ACHN (cell line): ENCODE results near the gene MYO1C.
"Not testable (repeated sequence)": the region's sequence is repeated elsewhere in the genome, so short reads cannot be mapped to it uniquely, and the experiment has no call there.

ENCODE experiments used
- DNase-seq: peaks from one replicate; pipeline ENCODE4 v3.0.0-alpha.2; 2015
- in situ Hi-C: cut with HindIII; loops from 2 replicates; pipeline ENCODE4 v1.10.0; 2017; ENCODE audit warnings: low sequenced_read_pairs, low pct_ligation_motif_present, low pct_unique_long_range_greater_than_20kb

The MYO1C gene

DNA sequence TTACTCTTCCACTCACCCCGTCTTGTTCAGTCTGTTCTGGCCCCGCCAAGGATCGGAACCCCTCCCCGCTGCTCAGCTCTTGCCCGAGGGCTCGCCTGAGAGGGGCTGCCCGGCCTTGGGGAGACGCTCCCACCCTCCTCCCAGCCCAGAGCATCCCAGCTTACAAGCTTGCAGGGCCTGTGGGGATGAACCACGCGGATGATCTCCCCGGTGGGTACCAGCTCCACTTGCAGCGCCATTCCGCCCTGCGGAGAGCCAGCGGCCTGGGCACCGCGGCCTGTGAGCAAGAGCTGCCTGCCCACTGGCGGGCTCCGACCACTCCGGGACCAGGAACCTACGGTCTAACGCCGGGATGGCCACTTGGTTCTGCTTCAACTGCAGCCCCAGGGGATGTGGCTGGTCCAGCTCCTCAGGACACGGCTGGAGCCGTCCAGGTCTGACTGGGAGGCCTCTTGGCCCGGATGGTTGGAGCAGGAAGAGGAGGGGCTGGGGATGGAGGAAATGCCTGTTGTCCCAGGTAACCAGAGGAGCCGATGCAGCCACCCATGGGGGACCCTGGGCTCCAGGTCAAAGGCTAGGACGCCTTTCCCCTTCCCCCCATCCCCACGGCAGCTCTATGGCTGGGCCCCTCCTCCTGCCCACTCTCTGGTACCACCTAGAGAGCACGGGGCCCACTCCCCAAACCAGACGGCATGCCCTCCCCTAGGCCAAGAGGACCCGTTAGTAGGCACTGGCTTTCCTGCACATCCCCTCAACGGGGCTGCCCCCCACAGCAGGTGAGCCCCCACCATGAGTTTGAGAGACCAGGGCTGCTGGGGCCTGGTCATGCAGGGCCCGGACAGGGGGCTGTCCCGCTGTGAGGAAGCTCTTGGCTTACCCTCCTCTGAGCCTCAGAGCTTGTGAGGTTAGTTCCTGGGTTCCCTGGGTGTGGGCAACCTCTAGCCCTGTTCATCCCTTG, at the start of gene MYO1C:
Gene MYO1C (minus strand): TSS at position 438 of the 958 bp plus-strand sequence. CDS start 199 bp downstream, at position 239.
- in situ Hi-C loops: no loop called here
- no peak for DNase-seq

DNA sequence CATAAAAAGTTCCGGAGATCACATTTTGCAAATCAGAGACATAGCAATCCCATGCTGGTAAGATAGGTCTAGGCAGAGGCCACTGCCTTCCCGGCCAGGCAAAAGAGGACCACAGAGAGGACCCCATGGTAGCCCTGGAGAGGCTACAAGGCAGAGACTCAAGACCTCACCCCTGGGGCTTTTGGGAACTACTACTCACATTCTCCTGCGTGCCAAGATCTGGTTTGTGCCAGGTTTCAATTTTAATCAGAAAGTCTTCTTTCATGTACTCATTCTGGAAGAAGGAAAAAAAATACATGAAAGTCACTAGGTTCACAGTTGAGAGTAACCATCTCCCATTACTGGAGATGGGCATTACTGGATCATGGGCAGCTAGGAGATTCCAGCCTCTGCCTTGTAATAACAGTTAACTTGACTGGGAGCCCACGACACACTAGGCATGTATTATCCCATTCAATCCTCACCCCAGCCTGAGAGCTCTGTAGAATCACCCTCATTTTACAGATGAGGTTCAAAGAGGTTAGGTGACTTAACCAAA, 49.0 kb upstream of the MYO1C start:
- in situ Hi-C loops: no loop called here
- no peak for DNase-seq

DNA sequence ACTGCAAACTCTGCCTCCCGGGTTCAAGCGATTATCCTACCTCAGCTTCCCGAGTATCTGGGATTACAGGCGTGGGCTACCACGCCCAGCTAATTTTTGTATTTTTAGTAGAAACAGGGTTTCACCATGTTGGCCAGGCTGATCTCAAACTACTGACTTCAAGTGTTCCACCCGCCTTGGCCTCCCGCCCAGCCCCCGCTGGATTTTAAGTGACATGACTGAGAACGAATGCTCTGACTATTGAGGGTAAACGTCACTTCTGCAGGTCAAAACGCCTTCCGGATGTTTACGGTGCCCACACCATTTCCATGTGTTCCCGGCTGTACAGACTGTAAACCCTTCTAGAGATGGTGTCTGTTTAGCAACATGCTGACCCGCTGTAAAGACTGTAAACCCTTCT, 47.3 kb upstream of the MYO1C start:
- in situ Hi-C loops: no loop called here

GRCh38 chr17:1535737-1536136, 43.3 kb upstream of the MYO1C start:
- no peak for DNase-seq
- in situ Hi-C loops: no loop called here

More for the DNA sequence above, 47.3 kb upstream of the MYO1C start:
- no peak for DNase-seq

DNA sequence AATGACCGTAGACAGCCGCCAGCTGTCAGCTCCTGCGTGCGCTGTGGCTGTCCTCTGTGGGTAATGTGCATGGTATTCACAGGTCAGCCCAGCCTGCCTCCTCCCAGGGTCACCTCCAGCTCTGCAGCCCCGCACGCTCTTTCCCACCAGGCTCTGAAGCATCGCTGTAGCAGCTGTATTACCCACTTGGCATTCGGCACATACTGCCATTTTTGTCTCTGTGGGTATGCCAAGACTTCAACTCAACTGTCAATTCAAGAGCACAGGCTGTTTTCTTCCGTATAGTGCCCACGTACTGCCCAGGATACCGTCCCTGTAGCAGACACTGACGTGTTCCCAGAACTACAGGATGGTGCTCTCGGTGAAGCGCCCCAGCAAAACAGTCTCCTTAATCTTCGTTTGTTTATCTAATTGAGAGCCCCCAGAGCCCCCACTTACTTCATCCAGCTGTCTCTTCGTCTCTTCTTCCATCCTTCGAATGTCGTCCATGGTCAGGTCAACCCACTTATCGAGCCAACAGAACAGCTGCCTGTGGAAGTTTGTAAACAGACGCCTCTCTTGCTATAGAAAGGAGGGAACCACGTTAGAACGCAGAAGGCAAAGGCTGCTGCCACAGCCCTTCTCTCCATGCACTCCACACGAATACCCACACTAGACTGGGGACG, 41.3 kb upstream of the MYO1C start:
- in situ Hi-C loops: no loop called here
- no peak for DNase-seq

DNA sequence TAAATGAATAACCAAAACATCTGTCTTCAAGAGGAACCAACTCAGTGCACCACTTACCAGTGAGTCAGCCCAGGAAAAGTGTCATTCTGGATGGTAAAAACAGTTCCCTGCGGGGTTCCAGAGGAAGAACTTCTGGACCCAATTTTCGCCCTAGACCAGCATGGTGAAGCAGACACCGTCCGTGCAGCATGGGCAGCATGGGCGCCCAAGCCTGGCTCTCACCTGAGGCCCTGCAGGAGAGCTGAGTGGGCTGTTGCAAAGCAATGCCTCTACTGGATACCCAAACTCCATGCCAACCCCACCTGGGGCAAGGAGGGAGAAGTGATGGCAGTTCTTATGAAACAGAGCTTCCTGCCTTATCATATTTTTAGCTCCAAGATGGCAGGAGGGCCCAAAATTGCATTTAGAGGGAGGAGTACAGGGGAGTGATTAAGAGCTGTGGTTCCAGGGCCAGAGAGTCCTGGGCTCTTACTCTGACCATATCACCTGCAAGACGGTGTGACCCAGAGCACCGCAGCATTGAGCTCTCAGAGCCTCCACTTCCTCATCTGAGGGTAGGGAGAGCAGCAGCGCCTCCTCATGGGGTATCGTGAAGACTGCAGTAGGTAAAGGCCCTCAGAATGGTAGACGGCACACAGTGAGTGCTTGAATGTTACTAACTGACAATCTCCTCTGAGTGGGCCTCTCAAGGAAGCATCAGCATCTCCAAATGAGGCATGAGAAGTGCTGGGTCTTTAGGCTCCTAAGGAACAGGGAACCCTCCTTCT, 40.5 kb upstream of the MYO1C start:
- in situ Hi-C loops: no loop called here
- DNase-seq: peak; percentile 36

GRCh38 chr17:1529863-1530262, 37.4 kb upstream of the MYO1C start:
- no peak for DNase-seq
- in situ Hi-C loops: no loop called here

GRCh38 chr17:1526876-1527275, 34.4 kb upstream of the MYO1C start:
- in situ Hi-C loops, DNase-seq: not testable (repeated sequence)

DNA sequence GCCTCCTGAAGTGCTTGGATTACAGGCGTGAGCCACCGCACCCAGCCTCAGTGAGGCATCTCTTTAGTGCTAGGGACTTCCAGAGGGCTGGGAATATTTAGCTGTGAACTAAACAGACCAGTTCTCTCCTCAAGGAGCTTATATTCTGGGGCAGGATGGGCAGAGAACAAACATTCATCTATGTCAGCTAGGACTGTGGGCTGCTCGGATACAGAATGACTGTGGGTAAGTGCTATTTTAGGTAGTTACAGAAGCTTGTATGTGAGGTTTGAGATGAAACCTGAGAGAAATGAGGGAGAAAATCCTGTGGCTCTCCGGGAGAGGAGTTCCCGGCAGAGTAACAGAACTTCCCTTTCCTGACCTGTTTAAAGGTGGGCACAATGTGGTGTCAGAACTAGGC, 30.1 kb upstream of the MYO1C start:
- DNase-seq: no peak
- in situ Hi-C loops: no loop called here

DNA sequence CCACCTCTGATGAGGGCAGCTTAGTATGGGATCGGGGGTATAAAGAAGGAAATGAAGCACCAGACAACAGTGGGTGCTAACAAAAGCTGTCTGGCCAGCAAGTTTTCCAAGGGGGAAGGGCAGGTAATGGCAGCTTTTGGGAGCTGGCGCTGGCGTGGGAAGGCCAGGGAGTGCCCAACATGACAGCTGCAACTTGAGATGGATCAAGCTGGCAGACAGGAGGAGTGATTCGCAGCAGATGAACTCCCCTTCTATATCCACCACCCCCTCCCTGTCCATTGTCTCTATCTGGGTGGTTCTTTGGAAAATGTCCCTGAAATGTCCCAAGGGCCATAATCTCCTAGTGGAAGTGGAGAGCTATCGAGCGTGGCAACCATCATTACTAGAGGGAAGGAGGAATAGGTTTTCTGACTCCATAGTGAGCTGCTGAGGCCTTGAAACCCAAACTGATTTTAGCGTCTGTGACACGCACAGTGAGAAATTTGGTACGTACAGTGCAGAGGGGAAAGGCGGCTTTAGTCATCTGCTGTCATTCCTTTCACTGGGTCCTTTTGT, 28.7 kb upstream of the MYO1C start:
- no peak for DNase-seq
- in situ Hi-C loops: no loop called here

DNA sequence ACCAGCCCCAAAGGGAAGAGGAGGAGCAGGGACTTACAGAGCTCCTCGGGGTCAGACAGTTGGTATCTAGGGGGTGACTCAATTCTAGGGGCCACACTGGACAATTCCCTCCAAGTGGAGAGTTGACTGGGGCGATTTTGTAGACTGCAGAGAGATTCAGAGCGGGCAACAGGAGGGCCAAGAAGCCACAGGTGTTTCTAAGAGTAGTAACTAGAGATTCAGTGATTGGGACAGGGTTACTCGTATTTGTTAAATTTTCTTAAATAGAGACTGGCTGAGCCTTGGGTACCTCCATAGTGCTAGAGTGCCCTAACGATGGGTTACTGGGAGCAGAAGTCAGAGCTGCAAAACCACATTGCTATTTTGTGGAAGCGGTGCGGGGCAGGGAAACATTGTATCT, 27.2 kb upstream of the MYO1C start:
- in situ Hi-C loops: no loop called here
- no peak for DNase-seq

- DNase-seq: no peak
- in situ Hi-C loops: no loop called here
Measured at GRCh38 chr17:1518410-1518809, 25.9 kb upstream of the MYO1C start.

- DNase-seq: peak; percentile 98
- in situ Hi-C loops: no loop called here
Measured at GRCh38 chr17:1516388-1517161, 24.1 kb upstream of the MYO1C start, which contains the start of gene INPP5K. INPP5K (minus strand) TSS chr17:1516612; CDS start chr17:1516499, 113 bp downstream.

DNA sequence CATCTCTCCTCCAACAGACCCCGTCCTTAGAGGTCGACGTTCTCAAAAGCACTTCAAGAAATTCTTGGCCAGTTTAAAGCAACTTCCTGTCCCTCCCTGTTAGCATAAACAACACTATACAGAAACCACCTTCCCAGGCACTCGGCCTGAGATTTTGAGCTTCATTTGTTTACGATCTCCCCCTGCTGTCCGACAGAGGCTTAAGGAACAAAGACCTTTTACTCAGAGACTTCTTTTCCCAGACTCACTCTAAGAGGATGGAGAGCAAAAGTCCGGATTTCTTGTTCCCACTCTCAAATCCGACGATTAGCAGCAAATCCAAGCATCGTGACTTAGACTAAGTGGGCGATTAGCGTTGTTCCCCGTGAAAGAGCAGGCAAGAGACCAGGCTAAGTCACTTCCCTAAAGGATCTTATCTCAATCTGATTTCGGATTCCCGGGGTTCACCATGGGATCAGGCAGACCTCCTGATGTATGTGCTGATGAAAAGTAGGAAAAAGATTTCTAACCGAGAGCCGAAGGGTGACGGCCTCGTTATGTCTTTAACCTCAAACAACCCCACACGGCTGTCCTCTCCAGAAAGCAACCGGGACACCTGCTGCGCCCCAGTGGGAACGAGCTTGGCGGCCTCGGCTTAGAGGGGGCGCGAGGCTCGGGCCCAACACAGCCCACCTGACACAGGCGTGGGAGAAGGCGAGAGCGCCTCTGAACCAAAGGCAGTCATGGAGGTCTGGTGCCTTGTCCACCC, 23.3 kb upstream of the MYO1C start:
- in situ Hi-C loops: no loop called here

DNA sequence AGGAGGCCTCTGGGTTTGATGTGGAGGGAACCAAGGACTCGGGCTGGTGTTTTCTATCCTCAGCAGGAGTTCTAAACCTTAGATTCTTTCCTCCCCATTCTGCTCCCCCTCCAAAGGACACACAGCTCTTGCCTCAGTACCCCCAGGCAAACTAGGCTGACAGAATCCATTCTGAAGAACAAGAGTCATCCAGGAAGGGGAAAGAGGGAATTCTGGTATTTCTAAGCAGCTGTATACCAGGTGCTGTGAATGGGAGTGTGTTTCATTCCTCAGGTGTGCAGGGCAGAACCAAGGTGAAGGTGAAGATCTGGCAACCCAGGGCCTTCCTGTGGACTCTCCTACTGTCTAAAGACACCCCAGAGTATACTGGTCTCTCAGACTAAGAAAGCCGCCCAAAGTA, 19.9 kb upstream of the MYO1C start:
- in situ Hi-C loops: no loop called here
- DNase-seq: no peak

More for the DNA sequence above, 23.3 kb upstream of the MYO1C start:
- DNase-seq: peak; percentile 87

GRCh38 chr17:1511756-1512321, 19.4 kb upstream of the MYO1C start:
- in situ Hi-C loops: no loop called here

GRCh38 chr17:1511290-1511689, 18.8 kb upstream of the MYO1C start:
- in situ Hi-C loops: no loop called here
- no peak for DNase-seq

More at GRCh38 chr17:1511756-1512321, 19.4 kb upstream of the MYO1C start:
- DNase-seq: no peak
